HCT116 (cell line): ENCODE results near the gene TSPAN15. TPM values are rescaled to one million over a fixed set of nuclear protein-coding genes. Genes with fewer than 3 reads are reported as not detected.

Experiments used
- ATAC-seq: fragments of 200-7000 bp; cut with Tn5 transposase; 2 replicates; pipeline ENCODE4 v1.9.1; 2020; ENCODE audit warnings: mild to moderate bottlenecking, moderate library complexity
- BruUV-seq: library from RNA; stranded (reverse); fragments of 400-500 nt; replicated peaks from 2 replicates; lab custom pipeline; 2021; lab: Mats Ljungman, UMichigan
- CTCF ChIA-PET: fragments of 300-600 bp; sonication (Branson Sonifier 250); formaldehyde crosslinking; loops from one replicate; lab custom pipeline; 2021; ENCODE audit warnings: antibody characterized with exemption; lab: Charles Lee
- POLR2A ChIA-PET: fragments of 300-600, 350-600 bp; sonication (Branson Sonifier 250); formaldehyde crosslinking; loops from one replicate; lab custom pipeline; 2021; ENCODE audit warnings: antibody characterized with exemption; lab: Charles Lee
- RAD21 ChIA-PET, 2 experiments: fragments of 300-600 bp; sonication (Branson Sonifier 250); formaldehyde crosslinking; loops; one replicate each; lab custom pipeline; 2023; ENCODE audit warnings: low total read pairs in 2 of 2; ENCODE audit not compliant: uncharacterized antibody in 2 of 2, unreplicated experiment in 2 of 2, low non-redundant PET in 1 of 2; lab: Charles Lee
- DNase-seq: peaks from one replicate; pipeline ENCODE4 v3.0.0-alpha.2; 2010; ENCODE audit warnings: low read depth, low spot score
- H2AFZ ChIP-seq: fragments of 200-600 bp; shearing (Covaris generic), sonication (generic); 2 replicates; pipeline ENCODE4 v1.6.1; 2017; ENCODE audit warnings: low read depth, mixed run types, mixed read lengths, antibody characterized with exemption, low read length; ENCODE audit not compliant: poor library complexity, severe bottlenecking
- H3K27ac ChIP-seq: 2 replicates; pipeline ENCODE4 v1.5.1; 2012; ENCODE audit warnings: low read depth, low read length
- H3K27me3 ChIP-seq: fragments of 200-600 bp; sonication (generic); 2 replicates; pipeline ENCODE4 v1.6.1; 2016; ENCODE audit warnings: mixed run types, low read length, mixed read lengths; ENCODE audit not compliant: insufficient read depth
- H3K36me3 ChIP-seq, 2 experiments: fragments of 200-500 bp in 1 of 2; fragments of 200-600 bp in 1 of 2; sonication (Bioruptor generic) in 1 of 2; sonication (generic) in 1 of 2; 2 replicates each; pipeline versions ENCODE4 v1.5.1 to v1.6.1; 2014 to 2016; ENCODE audit warnings: low read length in 2 of 2, inconsistent platforms in 1 of 2, mixed read lengths in 1 of 2, mixed run types in 1 of 2; ENCODE audit not compliant: insufficient read depth in 2 of 2, control insufficient read depth in 1 of 2
- H3K4me1 ChIP-seq, 2 experiments: fragments of 200-600 bp in 1 of 2; sonication (generic) in 1 of 2; 2 replicates each; pipeline versions ENCODE4 v1.5.1 to v1.6.1; 2012 to 2017; ENCODE audit warnings: low read length in 2 of 2, inconsistent platforms in 1 of 2, mild to moderate bottlenecking in 1 of 2, mixed read lengths in 1 of 2, mixed run types in 1 of 2, moderate library complexity in 1 of 2; ENCODE audit not compliant: insufficient read depth in 2 of 2, control insufficient read depth in 1 of 2
- H3K4me2 ChIP-seq: fragments of 200-600 bp; sonication (generic); 2 replicates; pipeline ENCODE4 v1.6.1; 2017; ENCODE audit warnings: mixed run types, low read length, mixed read lengths
- H3K4me3 ChIP-seq, 2 experiments: fragments of 200-600 bp in 1 of 2; sonication (generic) in 1 of 2; replicated peaks in 1 of 2; 2 replicates each; pipeline ENCODE4 v1.5.1; 2011 to 2016; ENCODE audit warnings: low read length in 2 of 2, control low read depth in 1 of 2, low read depth in 1 of 2, mild to moderate bottlenecking in 1 of 2, mixed read lengths in 1 of 2, mixed run types in 1 of 2
- H3K79me2 ChIP-seq: fragments of 200-600 bp; sonication (generic); 2 replicates; pipeline ENCODE4 v1.6.1; 2017; ENCODE audit warnings: mild to moderate bottlenecking, mixed run types, low read length, moderate library complexity, mixed read lengths; ENCODE audit not compliant: insufficient read depth
- H3K9ac ChIP-seq: fragments of 200-600 bp; sonication (generic); 2 replicates; pipeline ENCODE4 v1.6.1; 2016; ENCODE audit warnings: low read length, mixed read lengths
- H3K9me2 ChIP-seq: fragments of 200-600 bp; sonication (generic), shearing (Covaris generic); 2 replicates; pipeline ENCODE4 v1.6.1; 2017; ENCODE audit warnings: mixed run types, mild to moderate bottlenecking, moderate library complexity; ENCODE audit not compliant: insufficient read depth
- H3K9me3 ChIP-seq, 2 experiments: fragments of 200-500 bp in 1 of 2; fragments of 200-600 bp in 1 of 2; sonication (Bioruptor generic) in 1 of 2; sonication (generic) in 1 of 2; 2 replicates each; pipeline ENCODE4 v1.6.1; 2014 to 2017; ENCODE audit warnings: low read length in 2 of 2, mixed read lengths in 2 of 2, inconsistent platforms in 1 of 2, low read depth in 1 of 2, mild to moderate bottlenecking in 1 of 2, mixed run types in 1 of 2, moderate library complexity in 1 of 2; ENCODE audit not compliant: control insufficient read depth in 1 of 2, insufficient read depth in 1 of 2
- H4K20me1 ChIP-seq: fragments of 200-600 bp; sonication (generic), shearing (Covaris generic); 2 replicates; pipeline ENCODE4 v1.6.1; 2017; ENCODE audit warnings: mixed run types, mild to moderate bottlenecking, moderate library complexity; ENCODE audit not compliant: insufficient read depth
- ATF3 ChIP-seq: IDR thresholded peaks from 2 replicates; pipeline ENCODE4 v1.6.1; 2012
- MAX ChIP-seq: IDR thresholded peaks from 2 replicates; pipeline ENCODE4 v1.6.1; 2012
- POLR2A ChIP-seq: IDR thresholded peaks from 2 replicates; pipeline ENCODE4 v1.7.0; 2011; ENCODE audit warnings: borderline replicate concordance; ENCODE audit not compliant: insufficient read depth, insufficient read length; ENCODE audit errors: extremely low read depth
- POLR2AphosphoS5 ChIP-seq: IDR thresholded peaks from 2 replicates; pipeline ENCODE4 v1.6.1; 2011; ENCODE audit warnings: mild to moderate bottlenecking, low read depth, low read length, moderate library complexity
- RAD21 ChIP-seq: IDR thresholded peaks from 2 replicates; pipeline ENCODE4 v1.6.1; 2012; ENCODE audit warnings: low read depth, mild to moderate bottlenecking
- ZNF274 ChIP-seq: fragments of 200-500 bp; sonication (Bioruptor generic); IDR thresholded peaks from 2 replicates; pipeline ENCODE4 v1.6.1; 2014; ENCODE audit warnings: mild to moderate bottlenecking, low read depth, low read length, inconsistent platforms
- intact Hi-C: fragments of 100-400 bp; cut with micrococcal nuclease; formaldehyde crosslinking; loops from 2 replicates; pipeline ENCODE4 v1.10.0; 2022
- total RNA-seq: library from RNA; stranded (reverse); gene quantifications from one replicate; pipeline ENCODE4 v1.2.1, GENCODE V29; 2021; ENCODE audit not compliant: unreplicated experiment

Gene TSPAN15
- total RNA-seq, 1 experiment from 2014 or later = 16.0 TPM

GRCh38 chr10:69408318-69409175, 42.7 kb upstream of the TSPAN15 start (continued):
- TF ChIP-seq ATF3 = no peak
- peak; percentile 98 for TF ChIP-seq MAX
- TF ChIP-seq ZNF274 = no peak
- TF ChIP-seq POLR2AphosphoS5 = peak; percentile 64

GRCh38 chr10:69409176-69409495, 42.1 kb upstream of the TSPAN15 start:
- peak overlapping the region; percentile 67 for H2AFZ ChIP-seq
- H3K79me2 ChIP-seq = no peaks in the 10 kb centered on the region
- POLR2A ChIA-PET = no interaction called here
- no peak overlapping the region for H3K4me3 ChIP-seq
- H3K4me2 ChIP-seq = peak overlapping the region; percentile 53
- H3K4me1 ChIP-seq = peaks cover 9 to 21% of the 10 kb centered on the region in 2 experiments
- DNase-seq = no peak
- no peaks in the 10 kb centered on the region for H3K36me3 ChIP-seq
- intact Hi-C loops = loop anchor here (2.0 kb wide), 1 partner anchor 230 kb away; no protein-coding TSS in a partner anchor
- no peaks in the 10 kb centered on the region for H3K9me3 ChIP-seq
- H3K27ac ChIP-seq = peak overlapping the region; percentile 34; the same call in 1 of the 2 replicates
- peak overlapping the region; percentile 47 for H3K9ac ChIP-seq
- H4K20me1 ChIP-seq = no peaks in the 10 kb centered on the region
- H3K9me2 ChIP-seq = no peaks in the 10 kb centered on the region
- TSS peak; percentile 60 for BruUV-seq
- ATAC-seq = no peak
- CTCF ChIA-PET = interaction anchor here (1.0 to 4.4 kb wide), 15 partner anchors 10 to 405 kb away, joined by 4 to 46 read pairs (median 6); partner anchors contain the start of genes HKDC1 and TSPAN15
- RAD21 ChIA-PET = no interaction called here
- TF ChIP-seq RAD21 (no peak), POLR2A (no peak)
- TF ChIP-seq, all 23 proteins: peak for 0
- H3K27me3 ChIP-seq = no peaks in the 10 kb centered on the region
